ENCODE results near the gene CHRND.

Gene CHRND

GRCh38 chr2:232525791-232526371 is at the start of gene CHRND:
TSS of gene CHRND (plus strand) at chr2:232526160. CDS start at chr2:232526216, 56 bp downstream.
- no peak for DNase-seq

- DNase-seq = no peak
These were observed 49.2 kb upstream of the CHRND start for GRCh38 chr2:232476791-232477190.

GRCh38 chr2:232477751-232478510 is 48.0 kb upstream of the CHRND start:
- no peak for DNase-seq

GRCh38 chr2:232478571-232479340 is 47.2 kb upstream of the CHRND start:
- no peak for DNase-seq

- no peak for DNase-seq
These were observed 46.4 kb upstream of the CHRND start for GRCh38 chr2:232479341-232480200.

GRCh38 chr2:232480201-232481190 is 45.5 kb upstream of the CHRND start:
- no peak for DNase-seq

DNA sequence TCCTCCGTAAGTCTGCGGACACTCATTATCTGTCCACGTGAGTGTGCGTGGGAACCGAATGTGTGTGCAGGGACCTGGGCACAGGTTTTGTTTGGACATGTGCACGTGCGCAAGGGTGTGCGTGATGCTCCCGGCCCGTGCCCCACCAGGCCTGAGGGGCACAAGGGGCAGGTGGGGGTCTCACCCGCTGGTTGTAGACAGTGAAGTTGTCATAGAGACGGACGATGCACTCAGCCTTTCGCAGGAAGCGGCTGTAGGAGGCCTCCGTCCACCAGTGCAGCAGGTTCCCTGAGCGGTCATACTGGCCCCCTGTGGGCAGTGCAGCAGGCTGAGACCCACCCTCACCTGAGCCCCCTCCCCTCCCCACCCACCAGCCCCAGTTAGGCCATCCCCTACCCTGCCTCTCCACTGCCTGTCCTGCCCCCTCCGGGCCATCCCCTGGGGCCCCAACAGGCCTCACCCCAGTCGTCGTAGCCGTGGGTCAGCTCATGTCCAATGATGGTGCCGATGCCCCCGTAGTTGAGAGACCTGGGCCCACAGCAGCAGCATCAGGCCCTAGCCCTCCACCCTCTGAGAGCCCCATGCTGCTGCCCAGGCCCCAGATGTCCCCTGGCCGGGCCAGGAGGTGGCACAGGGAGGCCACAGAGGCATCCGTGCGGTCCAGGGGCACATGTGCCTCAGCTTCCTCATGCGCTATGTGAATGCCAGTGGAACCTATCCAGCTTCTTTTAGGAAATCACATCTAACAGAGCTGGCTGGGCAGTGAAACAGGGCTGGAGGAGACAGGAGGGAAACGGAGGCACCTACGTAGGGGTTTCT is 44.4 kb upstream of the CHRND start:
- DNase-seq = no peak

- no peak for DNase-seq
These were observed 43.4 kb upstream of the CHRND start for GRCh38 chr2:232482301-232483238.

DNA sequence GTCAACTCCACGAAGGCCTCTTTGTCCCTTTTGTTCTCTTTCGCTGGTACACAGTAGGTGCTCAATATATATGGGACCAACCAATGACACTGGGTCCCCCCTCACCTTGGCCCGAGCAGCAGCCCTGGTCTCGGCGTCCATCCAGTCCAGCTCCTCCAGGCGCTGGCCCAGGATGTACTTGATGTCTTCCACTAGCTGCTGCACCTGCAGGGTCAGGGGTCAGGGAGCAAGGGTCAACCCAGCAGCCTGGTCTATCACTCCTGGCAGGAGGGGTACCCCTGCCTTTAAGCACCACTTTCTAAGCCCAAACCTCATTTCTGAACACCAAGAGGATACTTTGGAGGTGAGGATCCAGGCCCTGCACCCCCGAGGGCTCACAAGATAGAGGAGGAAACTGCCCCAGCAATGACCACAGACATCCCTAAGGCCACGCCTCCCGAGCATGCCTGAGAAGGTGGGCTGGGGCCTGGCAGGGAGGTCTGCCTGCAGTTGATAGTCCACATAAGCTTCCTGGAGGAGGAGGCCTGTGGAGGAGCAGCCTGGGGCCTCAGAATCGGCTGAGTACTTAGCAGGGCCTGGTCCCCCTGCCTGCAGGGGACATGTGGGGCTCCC is 42.5 kb upstream of the CHRND start:
- no peak for DNase-seq

DNA sequence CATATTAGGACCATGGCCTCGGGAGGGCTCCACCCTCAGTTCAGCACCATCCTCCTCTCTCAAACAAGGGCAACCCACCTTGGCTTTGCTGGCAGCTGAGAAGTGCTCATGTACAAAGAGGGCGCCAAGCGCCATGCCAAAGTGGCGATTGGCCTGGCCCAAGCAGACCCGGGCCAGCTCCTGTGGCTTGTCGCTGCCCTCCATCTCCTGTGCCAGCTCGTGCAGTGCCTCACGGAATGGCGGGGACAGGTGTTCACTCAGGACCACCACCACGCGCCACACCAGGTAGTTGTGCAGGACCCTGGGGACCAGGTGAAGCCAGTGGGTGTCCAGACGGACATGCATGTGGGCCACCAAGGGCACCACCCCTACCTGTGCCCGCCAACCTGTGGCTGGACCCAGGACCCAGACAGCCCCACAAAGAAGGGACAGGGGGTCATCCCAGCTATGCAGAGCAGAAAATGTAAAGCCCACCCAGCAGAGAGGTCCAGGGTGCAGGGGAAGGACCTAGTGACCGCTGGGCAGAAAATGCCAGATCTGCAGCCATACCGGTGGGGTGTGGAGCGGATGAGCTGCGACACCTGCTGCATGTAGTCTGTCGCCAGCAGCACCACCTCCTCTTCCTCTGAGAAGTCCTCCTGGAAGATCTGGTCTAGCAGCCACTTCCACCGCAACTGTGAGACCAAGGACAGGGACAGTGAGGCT is 41.9 kb upstream of the CHRND start:
- DNase-seq = no peak

- DNase-seq = no peak
These were observed 41.2 kb upstream of the CHRND start for GRCh38 chr2:232484628-232485347.

- no peak for DNase-seq
These were observed 40.6 kb upstream of the CHRND start for GRCh38 chr2:232485348-232485756.

GRCh38 chr2:232485757-232486557 is 40.0 kb upstream of the CHRND start:
- no peak for DNase-seq

DNA sequence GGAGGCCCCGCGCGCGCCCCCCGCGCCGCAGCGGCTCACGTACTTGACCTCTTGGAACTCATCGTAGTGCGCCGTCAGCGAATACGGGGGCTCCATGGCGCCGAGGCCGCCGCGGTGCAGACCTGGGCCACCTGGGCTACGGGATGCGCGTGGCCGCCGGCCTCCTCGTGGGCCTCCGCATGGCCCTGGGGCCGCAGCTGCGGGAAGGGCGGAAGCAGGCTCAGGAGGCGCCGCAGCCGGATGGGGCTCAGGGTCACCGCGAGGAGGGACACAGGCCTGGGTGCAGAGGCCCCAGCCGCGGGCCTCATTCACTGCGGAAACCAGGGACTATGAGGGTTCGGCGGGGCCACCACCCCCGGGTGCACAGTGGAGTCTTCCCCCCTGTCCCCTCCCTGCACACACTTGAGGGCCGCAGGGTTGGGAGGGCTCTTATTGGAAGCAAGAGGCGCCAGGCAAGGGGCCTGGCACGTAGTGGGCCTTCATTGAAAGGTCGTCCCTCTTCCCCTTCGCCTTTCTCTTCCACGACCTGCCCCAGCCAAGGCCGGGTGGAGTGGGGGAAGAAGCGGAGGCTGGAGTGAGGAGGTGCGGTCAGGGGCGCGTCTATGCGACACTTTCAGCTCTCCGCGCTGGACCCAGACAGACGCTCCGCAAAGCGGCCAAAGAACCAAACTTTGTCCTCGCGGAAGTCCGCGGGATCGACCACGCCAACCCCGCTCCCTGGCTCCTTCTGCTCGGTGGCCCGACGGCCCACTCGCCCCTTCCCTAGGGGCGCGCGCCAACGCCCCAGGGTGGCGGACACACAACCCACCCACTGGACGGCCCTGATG is 39.2 kb upstream of the CHRND start:
- DNase-seq = no peak

GRCh38 chr2:232487385-232488096 is 38.4 kb upstream of the CHRND start, which contains the start of gene ECEL1:
TSS of gene ECEL1 (minus strand) at chr2:232487834. CDS start at chr2:232486653, 1,181 bp downstream.
- no peak for DNase-seq

All from SW 1271 (cell line).